Glomerular endothelial cell (primary cell): ENCODE data around the gene NCL. TPM values are rescaled to one million over a fixed set of nuclear protein-coding genes. Genes with fewer than 3 reads are reported as not detected.
"Not testable (repeated sequence)": the region's sequence is repeated elsewhere in the genome, so short reads cannot be mapped to it uniquely, and the experiment has no call there.

ENCODE experiments used
- DNase-seq: peaks from one replicate; pipeline ENCODE4 v3.0.0-alpha.2; 2011; ENCODE audit warnings: low read depth, low spot score; ENCODE audit errors: extremely low read depth
- total RNA-seq: library from RNA; depleted of rRNA; stranded (reverse); fragments of >200 nt; gene quantifications from 2 replicates; pipeline ENCODE4 v1.2.3, GENCODE V29; 2015

The NCL gene
- total RNA-seq, 1 donor from 2014 or later = 224 TPM

DNA sequence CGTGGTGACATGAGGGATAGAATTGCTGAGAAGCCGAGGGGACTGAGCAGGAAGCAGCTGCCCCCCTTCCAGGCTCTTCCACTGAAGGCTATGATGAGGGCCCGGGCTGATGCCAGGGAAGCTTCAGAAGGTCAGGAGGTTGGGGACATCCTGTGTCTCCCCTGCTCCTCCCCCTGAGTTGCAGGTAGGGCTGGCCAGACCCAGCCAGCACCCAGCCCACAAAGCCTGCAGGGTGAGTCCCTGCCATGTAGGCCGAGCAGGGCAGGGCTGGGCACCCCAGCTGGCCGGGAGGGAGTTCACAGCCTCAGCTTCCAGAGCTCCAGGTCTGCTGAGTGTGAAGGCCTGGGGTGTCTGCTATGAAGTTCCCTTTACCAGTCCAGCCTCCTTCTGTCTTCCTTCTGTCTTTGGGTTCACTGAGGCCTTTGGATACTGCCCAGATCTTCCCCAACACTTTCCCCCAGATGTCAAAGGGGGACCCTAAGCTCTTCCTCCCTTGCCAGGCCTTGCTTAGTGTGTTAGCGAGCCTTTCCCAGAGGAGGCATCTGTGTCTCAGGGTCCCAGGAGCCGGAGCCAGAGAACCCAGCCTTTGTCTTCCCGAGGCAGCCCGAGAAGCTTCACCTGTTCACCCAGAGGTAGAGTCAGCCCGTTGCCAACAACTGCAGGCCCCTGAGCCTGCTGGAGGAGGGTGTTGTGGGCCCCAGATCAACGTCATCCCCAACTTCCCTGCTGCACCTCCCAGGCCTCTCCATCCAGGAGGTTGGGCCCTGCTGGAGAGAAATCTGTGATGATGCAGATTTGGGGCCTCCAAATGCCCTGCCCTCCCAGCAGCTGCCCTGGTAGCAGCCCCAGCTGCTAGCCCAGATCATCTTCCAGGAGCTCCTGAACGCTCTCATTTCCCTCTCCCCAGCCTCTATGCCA, 3.6 kb upstream of the NCL start:
- no peak for DNase-seq

DNA sequence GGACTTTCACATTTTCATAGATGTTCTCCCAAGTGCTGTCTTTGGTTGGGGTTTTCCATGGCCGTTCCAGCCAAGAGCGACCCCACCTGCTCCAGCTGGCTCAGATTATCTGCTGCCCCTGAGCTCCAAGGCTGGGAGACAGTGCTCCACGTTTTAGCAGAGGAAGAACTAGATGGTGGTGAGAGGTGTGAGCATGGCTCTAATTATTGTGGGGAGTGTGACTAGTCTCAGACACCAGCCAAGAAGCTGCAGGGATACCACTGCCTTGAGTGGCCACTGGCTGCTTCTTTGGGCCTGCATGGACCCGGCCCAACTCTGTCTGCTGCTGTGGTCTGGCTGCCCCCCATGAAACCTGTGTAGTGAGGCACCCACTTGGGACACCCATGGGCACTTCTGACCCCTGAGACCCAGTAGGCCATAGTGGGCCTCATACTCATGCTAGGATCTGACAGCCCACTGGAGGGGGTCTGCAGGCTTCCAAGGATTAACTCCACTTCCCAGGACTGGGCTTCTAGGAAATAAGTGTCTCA, 2.8 kb upstream of the NCL start:
- no peak for DNase-seq

DNA sequence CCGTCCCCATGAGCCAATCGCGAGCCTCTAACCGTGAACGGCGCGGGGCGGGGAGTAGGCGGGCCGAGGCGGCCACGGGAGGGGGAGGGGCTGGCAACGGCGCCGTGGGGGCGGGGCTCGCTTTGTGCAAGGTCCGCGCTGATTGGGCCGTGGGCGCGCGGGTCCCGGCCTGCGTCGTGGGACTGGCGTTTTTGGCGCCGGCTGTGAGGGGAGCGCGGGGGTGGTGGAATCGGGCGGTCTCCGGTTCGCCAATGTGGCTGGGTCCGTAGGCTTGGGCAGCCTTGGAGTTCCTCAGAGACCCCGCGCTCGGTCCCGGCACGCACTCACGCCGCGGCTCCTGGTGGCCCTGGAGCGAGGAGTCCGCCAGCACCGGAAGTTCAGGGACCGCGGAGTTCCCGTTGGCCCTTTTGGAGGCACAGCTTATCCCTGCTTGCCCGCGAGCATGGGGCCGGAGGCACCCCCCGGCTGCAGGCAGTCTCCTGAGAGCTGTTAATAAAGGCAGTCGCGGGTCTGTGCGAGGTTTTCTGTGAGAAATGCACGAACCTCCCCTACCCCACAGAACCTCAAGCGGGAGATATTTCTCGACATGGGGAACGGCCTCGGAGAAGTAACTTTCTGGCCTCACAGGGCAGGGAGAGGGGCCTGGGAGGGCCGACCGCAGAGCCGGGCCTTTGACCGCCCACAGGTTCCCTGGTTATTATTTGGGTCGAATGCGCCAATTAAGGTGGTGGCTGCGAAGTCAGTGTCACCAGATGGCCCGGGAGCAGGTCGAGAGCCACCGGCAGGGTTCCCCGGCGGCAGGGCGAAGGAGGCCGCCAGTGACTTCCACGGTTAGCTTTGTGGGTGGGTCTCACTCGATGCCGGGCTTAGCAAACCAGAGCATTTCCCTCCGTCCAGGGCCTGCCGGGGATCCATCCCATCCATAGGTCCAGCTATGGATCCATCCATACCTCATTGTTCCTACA, 574 bp upstream of the NCL start:
- no peak for DNase-seq

DNA sequence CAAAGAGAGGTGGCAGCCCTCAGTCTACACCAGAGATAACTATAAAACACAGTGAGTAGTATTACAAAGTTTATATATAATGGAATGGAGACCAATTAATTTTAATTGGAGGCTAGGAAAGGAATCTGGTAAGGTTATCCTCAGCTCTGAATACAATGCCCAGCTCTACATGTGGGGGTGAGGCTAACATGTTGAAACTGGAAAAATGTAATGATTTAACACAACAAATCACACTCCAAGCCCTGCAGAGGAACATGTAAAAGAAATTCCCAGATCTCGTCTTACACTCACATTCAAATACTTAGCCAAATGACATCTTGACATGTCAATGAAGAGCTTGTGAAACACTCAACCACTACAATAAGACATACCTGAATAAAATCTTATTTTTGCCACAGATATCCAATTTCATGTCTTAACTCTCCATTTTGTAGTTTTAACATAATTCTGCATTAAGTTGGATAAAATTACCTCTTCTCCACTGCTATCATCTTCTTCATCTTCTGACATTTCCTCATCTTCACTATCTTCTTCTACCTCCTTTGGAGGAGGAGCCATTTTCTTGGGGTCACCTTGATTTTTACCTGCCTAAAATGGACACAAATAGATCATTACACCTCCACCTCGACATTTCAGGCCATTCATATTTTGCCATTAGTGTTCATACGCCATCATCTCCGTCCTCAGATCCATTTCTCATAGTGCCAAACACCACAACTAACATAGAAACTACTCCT, 1.4 kb downstream of the NCL start:
- DNase-seq = no peak

DNA sequence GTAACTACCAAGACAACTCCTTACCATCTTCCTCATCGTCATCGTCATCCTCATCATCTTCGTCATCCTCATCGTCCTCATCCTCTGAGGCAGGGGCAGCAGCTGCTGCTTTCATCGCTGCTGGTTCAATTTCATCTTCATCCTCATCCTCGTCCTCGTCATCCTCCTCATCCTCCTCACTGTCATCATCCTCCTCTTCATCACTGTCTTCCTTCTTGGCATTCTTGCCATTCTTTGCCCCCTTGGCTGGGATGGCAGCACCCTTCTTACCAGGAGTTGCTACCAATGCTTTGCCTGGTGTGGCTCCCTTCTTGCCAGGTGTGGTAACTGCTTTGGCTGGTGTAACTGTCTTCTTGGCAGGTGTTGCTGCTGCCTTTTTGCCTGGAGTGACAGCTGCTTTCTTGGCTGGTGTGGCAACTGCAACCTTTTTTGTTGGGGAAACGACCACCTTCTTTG, 2.7 kb downstream of the NCL start:
- DNase-seq = no peak

DNA sequence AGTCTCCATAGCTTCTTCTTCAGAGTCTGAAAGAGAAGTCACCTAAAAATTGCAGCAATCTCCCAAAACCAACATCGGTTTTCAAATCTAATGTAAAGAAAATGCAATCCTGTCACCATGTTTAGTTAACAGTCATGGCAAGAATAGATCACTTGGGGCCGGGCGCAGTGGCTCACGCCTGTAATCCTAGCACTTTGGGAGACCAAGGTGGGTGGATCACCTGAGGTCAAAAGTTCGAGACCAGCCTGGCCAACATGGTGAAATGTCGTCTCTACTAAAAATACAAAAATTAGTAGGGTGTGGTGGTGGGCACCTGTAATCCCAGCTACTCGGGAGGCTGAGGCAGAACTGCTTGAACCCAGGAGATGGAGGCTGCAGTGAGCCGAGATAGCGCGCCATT, 3.4 kb downstream of the NCL start:
- DNase-seq = not testable (repeated sequence)

DNA sequence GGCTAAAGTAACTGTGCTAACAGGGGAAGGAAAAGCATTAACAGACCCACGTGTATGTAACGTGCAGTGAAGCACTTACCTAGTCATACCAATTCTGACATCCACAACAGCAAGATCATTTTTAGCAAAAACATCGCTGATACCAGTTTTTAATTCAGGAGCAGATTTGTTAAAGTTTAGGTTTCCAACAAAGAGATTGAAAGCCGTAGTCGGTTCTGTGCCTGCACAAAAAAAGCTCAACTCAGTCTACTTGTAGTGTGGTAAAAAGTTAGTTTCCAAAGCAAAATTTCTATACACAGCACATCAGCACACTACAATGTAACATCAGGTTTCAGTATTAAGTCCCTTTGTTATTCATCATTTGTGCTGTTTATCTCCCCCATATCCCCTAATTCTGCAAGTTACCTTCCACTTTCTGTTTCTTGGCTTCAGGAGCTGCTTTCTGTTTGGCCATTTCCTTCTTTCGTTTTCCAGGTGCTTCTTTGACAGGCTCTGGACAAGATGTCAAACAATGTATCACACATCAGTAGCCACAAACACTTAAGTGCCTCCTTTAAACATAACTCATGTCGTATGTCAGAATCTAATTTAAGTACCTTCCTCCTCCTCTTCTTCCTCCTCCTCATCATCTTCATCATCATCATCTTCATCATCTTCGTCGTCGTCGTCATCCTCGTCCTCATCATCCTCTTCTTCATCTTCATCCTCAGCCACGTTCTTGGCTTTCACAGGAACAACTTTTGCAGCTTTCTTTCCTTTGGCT, 4.0 kb downstream of the NCL start:
- DNase-seq = no peak

DNA sequence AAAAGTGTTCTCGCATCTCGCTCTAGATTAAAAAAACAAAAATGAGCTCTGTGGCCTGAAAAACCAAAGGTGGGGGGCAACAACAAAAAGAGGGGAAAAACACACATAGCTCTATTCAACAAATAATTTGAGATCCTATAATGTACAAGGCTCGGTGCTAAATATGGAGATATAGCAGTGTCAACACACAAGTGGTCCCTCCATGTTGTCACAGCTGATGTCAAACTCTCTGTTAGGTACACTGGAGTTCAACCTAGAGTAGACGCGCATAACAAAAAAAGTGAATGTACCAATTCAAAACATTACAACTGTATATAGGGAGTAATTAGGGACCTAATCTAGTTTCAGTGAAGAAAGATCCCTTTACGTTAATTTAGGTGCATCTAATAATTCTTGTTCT, 5.9 kb downstream of the NCL start:
- no peak for DNase-seq

DNA sequence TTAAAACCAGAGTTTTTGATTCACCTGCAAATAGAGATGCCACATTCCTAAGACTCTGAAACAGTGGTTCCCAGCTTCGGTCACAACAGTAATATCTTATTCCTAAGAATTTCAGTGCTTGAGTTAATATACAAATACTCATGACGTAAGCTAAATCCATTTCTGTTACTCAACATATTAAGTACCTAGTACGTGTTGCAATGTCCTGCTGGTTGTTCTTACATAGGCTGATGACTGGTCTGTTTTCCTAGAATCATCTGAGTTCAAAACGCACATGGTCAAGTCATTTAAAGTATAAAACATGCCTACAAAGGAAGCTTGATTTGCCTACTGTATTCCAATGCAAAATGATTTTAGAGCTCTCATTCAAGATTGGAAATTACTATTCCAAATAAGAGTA, 7.2 kb downstream of the NCL start:
- no peak for DNase-seq

DNA sequence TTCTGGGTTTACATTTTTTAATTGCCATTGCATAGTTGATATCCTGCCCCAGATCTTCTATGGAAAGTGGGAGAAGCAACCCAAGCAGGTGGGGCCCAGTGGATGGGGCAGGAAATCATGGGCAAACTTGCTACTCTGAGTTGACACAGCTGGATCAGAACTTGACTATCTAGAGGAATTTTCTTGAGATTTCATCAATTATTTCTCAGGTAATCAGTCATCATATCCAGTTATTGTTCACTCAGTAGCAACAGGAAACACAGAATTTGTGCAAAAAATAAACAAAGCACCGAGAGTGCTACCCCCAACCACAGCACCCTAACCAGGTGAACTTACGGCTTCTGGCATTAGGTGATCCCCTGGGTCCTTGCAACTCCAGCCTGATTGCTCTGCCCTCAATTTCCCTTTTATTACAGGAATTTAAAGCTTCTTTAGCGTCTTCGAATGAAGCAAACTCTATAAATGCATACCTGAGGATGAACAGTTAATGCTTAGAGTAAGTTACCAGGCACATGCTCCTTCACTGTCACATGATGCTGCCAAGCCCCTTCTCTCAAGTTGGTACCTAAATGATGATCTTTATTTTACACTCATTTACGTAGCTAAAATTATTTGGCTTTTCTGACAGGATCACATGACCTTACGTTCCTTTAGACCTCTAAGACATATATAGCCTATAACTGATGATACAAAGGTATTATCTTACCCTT, 7.8 kb downstream of the NCL start:
- no peak for DNase-seq

DNA sequence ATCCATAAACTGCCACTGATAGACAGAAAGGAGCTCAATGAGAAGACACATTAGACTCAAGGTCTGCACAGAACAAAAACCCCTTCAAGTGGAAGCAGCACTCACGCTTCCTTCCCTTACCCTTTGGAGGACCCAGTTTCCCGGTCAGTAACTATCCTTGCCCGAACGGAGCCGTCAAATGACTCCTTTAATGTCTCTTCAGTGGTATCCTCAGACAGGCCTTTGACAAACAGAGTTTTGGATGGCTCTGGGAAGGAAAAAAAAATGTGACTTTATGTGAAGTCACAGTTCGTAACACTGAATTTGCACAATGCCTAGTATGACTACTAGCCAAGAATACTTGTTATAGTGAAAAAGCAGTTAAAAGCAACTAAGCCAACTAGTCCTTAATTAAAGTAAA, 8.4 kb downstream of the NCL start:
- no peak for DNase-seq

DNA sequence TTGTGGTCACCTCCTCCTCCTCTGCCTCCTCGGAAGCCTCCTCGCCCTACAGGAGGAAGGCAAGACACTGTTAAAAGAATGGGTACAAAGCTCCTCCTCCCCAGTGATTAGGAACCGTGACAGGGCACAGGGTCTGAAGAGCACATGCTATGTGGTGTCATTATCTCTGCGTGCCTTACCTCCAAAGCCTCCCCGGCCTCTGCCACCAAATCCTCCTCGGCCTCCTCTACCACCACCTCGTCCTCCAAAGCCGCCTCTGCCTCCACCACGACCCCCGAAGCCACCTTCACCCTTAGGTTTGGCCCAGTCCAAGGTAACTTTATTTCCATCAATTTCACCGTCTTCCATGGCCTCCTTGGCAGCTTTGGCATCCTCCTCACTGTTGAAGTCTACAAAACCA, 9.1 kb downstream of the NCL start:
- DNase-seq = no peak

DNA sequence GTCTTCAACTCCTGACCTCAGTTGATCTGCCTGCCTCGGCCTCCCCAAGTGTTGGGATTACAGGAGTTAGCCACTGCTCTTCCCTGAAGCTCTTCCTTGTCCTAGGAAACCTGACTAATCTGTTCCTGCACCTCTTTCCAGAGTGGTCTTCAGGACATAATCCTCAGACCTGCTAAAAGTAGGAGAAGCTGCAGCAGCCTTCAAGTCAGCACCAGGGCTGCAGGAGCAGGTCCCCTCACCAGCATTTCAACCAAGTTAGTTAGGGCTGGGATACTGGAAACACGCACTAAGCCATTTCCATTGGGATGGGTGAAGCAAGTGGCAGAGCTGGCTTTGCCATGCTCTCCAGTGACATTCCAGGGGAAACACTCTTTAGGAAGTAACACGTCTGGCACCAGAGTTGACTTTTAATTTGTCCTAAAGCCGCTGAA, 9.9 kb downstream of the NCL start:
- DNase-seq = no peak

DNA sequence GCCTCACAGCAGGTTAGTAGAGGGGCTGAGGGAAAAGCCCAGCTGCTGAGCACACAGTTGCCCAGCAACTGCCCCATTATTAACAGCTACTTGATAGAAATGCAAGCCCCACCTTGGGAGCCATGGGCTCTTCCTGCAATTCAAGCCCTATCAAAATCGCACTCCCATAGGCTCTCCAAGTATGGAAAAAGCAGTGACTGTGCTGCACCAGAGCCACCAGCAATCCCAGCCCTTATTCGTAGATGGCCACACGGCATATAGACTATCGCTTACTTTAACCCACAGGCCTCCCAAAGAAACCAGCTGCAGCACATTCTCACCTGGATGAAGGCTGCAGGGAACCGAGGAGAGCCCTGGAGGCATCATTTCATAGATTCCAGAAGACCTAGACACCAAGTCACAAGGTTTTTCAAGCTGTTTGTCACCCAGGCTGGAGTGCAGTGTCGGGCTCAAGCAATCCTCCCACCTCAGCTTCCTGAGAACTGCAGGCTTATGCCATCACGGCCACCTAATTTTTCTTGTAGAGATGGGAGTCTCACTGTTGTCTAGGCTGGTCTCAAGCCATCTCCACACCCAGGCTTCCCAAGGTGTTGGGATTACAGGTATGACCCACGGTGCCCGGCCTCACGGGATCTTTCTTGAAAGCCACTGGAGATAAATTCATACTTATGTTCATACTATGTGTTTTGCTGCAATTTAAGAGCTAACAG, 11.3 kb downstream of the NCL start:
- DNase-seq = no peak

DNA sequence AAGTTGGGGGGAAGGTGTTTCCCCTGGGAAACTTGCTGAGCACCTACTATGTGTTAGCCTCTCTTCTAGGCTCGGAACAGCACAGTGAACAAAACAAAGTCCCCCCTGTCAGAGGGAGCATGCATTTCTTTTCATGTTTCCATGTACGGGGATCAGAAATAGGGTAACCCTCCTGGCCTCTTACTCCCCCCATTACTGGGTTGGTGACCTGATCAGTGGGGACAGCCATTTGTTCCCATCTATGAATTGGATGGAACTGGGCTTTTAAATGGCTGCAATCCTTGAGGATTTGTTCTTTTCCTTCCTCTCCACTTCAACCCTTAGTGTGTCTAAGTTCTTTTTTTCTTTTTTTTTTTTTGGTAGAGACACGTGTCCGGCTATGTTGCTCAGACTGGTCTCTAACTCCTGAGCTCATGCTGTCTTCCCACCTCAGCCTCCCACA, 13.7 kb downstream of the NCL start:
- DNase-seq = no peak

DNA sequence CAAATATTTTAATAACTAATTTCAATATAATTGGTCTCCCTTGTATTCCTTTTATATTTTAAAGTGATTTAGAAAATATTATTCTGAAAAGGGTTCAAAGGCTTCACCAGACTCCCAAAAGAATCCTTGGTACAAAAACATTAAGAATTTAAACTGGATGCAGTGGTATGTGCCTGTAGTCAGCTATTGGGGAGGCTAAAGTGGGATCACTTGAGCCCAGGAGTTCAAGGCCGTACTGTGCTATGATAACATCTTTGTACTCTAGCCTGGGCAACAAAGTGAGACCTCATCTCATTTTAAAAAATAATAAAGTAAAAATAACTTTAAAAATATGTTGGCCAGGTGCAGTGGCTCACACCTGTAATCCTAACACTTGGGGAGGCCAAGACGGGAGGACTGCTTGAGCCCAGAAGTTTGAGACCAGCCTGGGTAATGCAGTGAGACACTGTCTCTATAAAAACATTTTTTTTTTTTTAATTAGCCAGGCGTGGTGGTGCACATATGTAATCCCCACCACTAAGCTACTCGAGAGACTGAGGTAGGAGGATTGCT, 14.7 kb downstream of the NCL start:
- no peak for DNase-seq

DNA sequence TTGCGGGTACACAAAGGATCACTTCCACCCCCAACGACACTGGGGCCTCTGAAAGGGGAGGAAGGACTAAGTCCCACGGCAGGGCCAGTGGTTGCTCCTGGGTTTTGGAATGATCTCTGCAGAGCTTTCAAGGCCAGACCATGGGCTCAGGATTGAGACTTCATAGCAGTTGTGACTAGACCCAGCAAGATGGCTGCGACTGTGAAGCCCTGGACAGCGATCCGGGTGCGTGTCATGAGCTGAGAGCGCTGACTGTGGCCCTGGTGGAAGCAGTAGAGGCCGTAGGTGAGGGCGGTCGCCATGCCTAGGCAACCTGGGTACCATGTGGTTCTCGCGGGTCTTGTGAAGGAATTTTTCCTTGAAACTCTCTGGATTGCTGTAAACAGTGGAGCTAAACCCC, 27.3 kb downstream of the NCL start:
- DNase-seq = no peak

DNA sequence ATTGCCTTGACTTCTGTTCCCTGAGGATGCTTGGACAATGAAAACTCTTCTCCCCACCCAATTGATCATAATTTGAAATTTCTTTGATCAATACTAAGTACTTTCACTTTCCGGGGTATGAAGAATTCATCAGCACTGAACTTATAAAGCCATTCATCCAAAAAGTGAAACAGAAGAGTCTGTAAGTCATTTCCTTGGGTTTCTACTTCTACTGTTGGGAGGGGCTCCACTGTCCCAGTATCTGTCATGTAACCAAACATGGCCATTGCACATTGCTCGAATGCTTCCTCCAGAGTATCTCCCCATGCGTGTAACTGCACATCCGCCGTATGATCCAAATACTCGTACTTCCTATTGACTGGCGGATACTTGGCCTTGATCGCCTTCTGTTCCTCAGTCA, 30.3 kb downstream of the NCL start:
- no peak for DNase-seq
